Measurements from ENCODE around the gene PIK3R5. TPM values are rescaled to one million over a fixed set of nuclear protein-coding genes. Genes with fewer than 3 reads are reported as not detected.

PIK3R5 gene
- total RNA-seq, 1 donor from 2014 or later, result 34.2 TPM

DNA sequence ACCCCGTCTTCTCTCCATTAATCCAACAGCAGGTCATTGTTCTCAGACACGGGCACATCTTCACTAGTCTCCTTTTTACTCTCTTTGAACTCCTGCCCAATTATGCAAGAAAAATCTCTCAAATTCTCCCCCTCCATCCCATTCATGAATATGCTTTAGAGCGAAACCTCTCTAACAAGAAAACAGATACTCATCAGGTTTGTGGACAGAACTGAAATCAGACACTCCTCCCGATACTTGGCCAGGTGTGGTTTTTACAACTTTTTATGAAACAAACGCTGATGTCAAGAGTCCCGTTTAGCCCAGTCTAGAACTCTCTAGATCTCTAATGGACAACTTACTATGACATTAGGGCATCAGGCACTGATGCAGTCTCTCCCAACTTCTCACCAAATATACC, 40.9 kb downstream of the PIK3R5 start:
- intact Hi-C loops (cut with micrococcal nuclease), result no loop called here
- ATAC-seq (ENCODE audit: low read depth) (no peak), DNase-seq (no peak)
- ChIA-PET POLR2A (no interaction called here), CTCF (no interaction called here)
- Mint-ChIP-seq H3K4me1 (peaks cover 21% of the 10 kb centered on the region), H3K36me3 (ENCODE audit: low read depth) (peaks cover 36% of the 10 kb centered on the region), H3K27ac (no peak overlapping the region), H3K4me3 (no peak overlapping the region), H3K27me3 (no peaks in the 10 kb centered on the region), H3K9me3 (peaks cover 12% of the 10 kb centered on the region)
- no peak for TF ChIP-seq CTCF (IDR thresholded peaks at IDR 0.05)

- ATAC-seq (ENCODE audit: low read depth) (no peak), DNase-seq (no peak)
- CTCF ChIA-PET, result no interaction called here
- peaks cover 30% of the 10 kb centered on the region for H3K4me1 Mint-ChIP-seq
- no peak for TF ChIP-seq CTCF (IDR thresholded peaks at IDR 0.05)
- POLR2A ChIA-PET, result no interaction called here
- no peaks in the 10 kb centered on the region for H3K27me3 Mint-ChIP-seq
- H3K36me3 Mint-ChIP-seq (ENCODE audit: low read depth), result peaks cover 39% of the 10 kb centered on the region
- intact Hi-C loops (cut with micrococcal nuclease), result no loop called here
- peaks cover 10% of the 10 kb centered on the region for H3K9me3 Mint-ChIP-seq
- H3K4me3 Mint-ChIP-seq, result no peak overlapping the region
- no peak overlapping the region for H3K27ac Mint-ChIP-seq
Observed at GRCh38 chr17:8923762-8924161, 41.7 kb downstream of the PIK3R5 start.

GRCh38 chr17:8922928-8923327, 42.6 kb downstream of the PIK3R5 start:
- peaks cover 36% of the 10 kb centered on the region for H3K36me3 Mint-ChIP-seq (ENCODE audit: low read depth)
- CTCF ChIA-PET, result no interaction called here
- no peaks in the 10 kb centered on the region for H3K27me3 Mint-ChIP-seq
- intact Hi-C loops (cut with micrococcal nuclease), result no loop called here
- no peak for TF ChIP-seq CTCF (IDR thresholded peaks at IDR 0.05)
- ATAC-seq (ENCODE audit: low read depth) (no peak), DNase-seq (no peak)
- POLR2A ChIA-PET, result interaction anchor here (0.6 kb wide), 1 partner anchor 1118 kb away, joined by 7 read pairs; no protein-coding TSS in a partner anchor
- H3K4me3 Mint-ChIP-seq, result no peak overlapping the region
- peaks cover 33% of the 10 kb centered on the region for H3K4me1 Mint-ChIP-seq
- H3K9me3 Mint-ChIP-seq, result peaks cover 7% of the 10 kb centered on the region
- H3K27ac Mint-ChIP-seq, result no peak overlapping the region

- no peak for TF ChIP-seq CTCF (IDR thresholded peaks at IDR 0.05)
- Mint-ChIP-seq H3K27me3 (no peaks in the 10 kb centered on the region), H3K27ac (no peak overlapping the region), H3K36me3 (ENCODE audit: low read depth) (peaks cover 34% of the 10 kb centered on the region), H3K9me3 (peaks cover 6% of the 10 kb centered on the region), H3K4me3 (no peak overlapping the region), H3K4me1 (peaks cover 33% of the 10 kb centered on the region)
- ChIA-PET POLR2A (no interaction called here), CTCF (no interaction called here)
- intact Hi-C loops (cut with micrococcal nuclease), result no loop called here
- ATAC-seq (ENCODE audit: low read depth) (no peak), DNase-seq (no peak)
Observed at GRCh38 chr17:8922451-8922850, 43.1 kb downstream of the PIK3R5 start.

- POLR2A ChIA-PET, result interaction anchor here (0.9 to 1.5 kb wide), 2 partner anchors 8 to 19 kb away, joined by 3 to 4 read pairs; no protein-coding TSS in a partner anchor
- peaks cover 43% of the 10 kb centered on the region for H3K4me1 Mint-ChIP-seq
- peaks cover 34% of the 10 kb centered on the region for H3K36me3 Mint-ChIP-seq (ENCODE audit: low read depth)
Observed at GRCh38 chr17:8921147-8921546, 44.4 kb downstream of the PIK3R5 start.

More at GRCh38 chr17:8921147-8921546, 44.4 kb downstream of the PIK3R5 start:
- Mint-ChIP-seq H3K27ac (no peak overlapping the region), H3K27me3 (no peaks in the 10 kb centered on the region), H3K4me3 (no peak overlapping the region), H3K9me3 (peaks cover 6% of the 10 kb centered on the region)
- intact Hi-C loops (cut with micrococcal nuclease), result loop anchor here (2.0 kb wide), 1 partner anchor 16 kb away; no protein-coding TSS in a partner anchor
- DNase-seq (no peak), ATAC-seq (ENCODE audit: low read depth) (peak; percentile 49)
- TF ChIP-seq CTCF (IDR thresholded peaks at IDR 0.05), result no peak
- CTCF ChIA-PET, result no interaction called here
